IPS-18c (cell line): ENCODE results near the gene NPR1.

Experiments used
- H3K4me3 ChIP-seq: 2 replicates; pipeline ENCODE4 v1.7.0; 2013; ENCODE audit warnings: low read depth, mild to moderate bottlenecking, low read length, moderate library complexity; ENCODE audit not compliant: insufficient read depth
- H3K9me3 ChIP-seq: one replicate; pipeline ENCODE4 v1.6.1; 2013; ENCODE audit warnings: mild to moderate bottlenecking, low read length, moderate library complexity; ENCODE audit not compliant: control insufficient read depth, insufficient read depth

NPR1 gene

GRCh38 chr1:153734396-153735089 is 56.1 kb downstream of the NPR1 start:
- no peaks in the 10 kb centered on the region for H3K9me3 ChIP-seq
- no peak overlapping the region for H3K4me3 ChIP-seq

GRCh38 chr1:153735090-153735420 is 56.6 kb downstream of the NPR1 start:
- no peak overlapping the region for H3K4me3 ChIP-seq
- no peaks in the 10 kb centered on the region for H3K9me3 ChIP-seq

- Histone ChIP-seq H3K9me3 (no peaks in the 10 kb centered on the region), H3K4me3 (no peak overlapping the region)
These were observed 63.5 kb downstream of the NPR1 start for GRCh38 chr1:153741986-153742385.

GRCh38 chr1:153742411-153743142 is 64.1 kb downstream of the NPR1 start:
- Histone ChIP-seq H3K4me3 (no peak overlapping the region), H3K9me3 (no peaks in the 10 kb centered on the region)
